NB4 (cell line): ENCODE measurements around the gene PITPNC1.

Source experiments
- DNase-seq: peaks from one replicate; pipeline ENCODE4 v3.0.0; 2010; ENCODE audit warnings: low read depth
- H3K4me3 ChIP-seq: one replicate; pipeline ENCODE4 v1.5.1; 2011; ENCODE audit warnings: mild to moderate bottlenecking, low read depth, low read length, moderate library complexity
- CTCF ChIP-seq: IDR thresholded peaks from one replicate; pipeline ENCODE4 v1.5.1; 2012; ENCODE audit warnings: low read depth, low read length
- MYC ChIP-seq: IDR thresholded peaks from 2 replicates; pipeline ENCODE4 v1.6.1; 2011; ENCODE audit warnings: low read depth, low read length
- POLR2A ChIP-seq: IDR thresholded peaks from 2 replicates; pipeline ENCODE4 v1.6.1; 2011; ENCODE audit warnings: mild to moderate bottlenecking; ENCODE audit not compliant: insufficient read length; ENCODE audit errors: extremely low read depth
- TF ChIP-seq, protein P1 (sequence below): IDR thresholded peaks from 2 replicates; pipeline ENCODE4 v1.6.1; 2011; ENCODE audit warnings: low read depth, low read length

Gene PITPNC1

DNA sequence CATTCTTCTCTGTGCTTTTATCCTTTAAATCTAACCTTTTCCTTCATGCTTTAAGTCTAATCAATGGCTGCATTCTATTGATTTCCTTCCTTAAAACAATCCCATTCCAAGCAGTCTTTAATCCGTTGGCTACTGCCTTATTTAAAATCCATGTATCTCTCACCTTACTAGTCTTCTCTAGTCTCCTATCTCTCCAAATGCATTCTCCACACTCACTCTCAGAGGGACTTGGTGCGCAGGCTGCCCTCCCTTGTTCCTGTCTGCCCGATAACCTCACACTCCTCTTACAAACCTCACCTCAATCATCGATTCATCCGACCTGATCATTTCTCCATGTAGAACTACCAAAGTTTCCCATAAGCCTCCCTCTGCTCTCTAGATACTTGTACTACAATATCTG lies 33.8 kb upstream of the PITPNC1 start:
- TF ChIP-seq POLR2A: peak; percentile 12
- TF ChIP-seq, protein P1, sequence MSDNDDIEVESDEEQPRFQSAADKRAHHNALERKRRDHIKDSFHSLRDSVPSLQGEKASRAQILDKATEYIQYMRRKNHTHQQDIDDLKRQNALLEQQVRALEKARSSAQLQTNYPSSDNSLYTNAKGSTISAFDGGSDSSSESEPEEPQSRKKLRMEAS: no peak
- no peak overlapping the region for H3K4me3 ChIP-seq
- no peak for DNase-seq

DNA sequence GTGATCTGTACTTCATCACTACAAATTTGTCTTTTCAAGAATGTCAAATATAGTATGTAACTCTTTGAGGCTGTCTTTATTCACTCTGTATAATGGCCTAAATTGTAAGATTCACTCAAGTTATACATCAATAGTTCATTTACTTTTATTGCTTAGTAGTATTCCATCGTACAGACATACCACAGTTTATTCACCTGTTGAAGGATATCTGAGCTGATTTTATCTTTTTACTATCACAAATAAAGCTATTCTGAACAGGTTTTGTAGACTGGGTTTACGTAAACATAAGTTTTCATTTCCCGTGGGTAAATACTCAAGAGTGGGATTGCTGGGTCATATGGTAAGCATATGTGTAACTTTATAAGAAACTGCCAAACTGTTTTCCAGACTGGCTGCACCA lies 29.3 kb upstream of the PITPNC1 start:
- DNase-seq: no peak
- no peak for TF ChIP-seq MYC
- TF ChIP-seq, protein P1: no peak
- TF ChIP-seq POLR2A: no peak
- TF ChIP-seq CTCF: no peak
- no peak overlapping the region for H3K4me3 ChIP-seq

GRCh38 chr17:67349420-67349819 lies 27.7 kb upstream of the PITPNC1 start:
- H3K4me3 ChIP-seq: no peak overlapping the region
- TF ChIP-seq CTCF (no peak), MYC (no peak)
- TF ChIP-seq, protein P1: no peak
- DNase-seq: no peak

DNA sequence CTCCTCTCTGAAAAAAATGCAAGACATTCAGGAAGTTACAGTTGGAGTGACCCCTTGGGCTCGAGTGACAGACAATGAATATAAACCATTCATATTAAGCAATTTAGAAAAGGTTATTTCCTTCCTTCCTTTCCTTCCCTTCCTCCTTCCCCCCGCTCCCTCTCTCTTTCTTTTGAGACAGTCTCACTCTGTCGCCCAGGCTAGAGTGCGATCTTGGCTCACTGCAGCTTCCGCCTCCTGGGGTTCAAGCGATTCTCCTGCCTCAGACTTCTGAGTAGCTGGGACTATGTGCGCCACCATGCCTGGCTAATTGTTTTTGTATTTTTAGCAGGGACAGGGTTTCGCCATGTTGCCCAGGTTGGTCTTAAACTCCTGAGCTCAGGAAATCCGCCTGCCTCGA lies 23.9 kb upstream of the PITPNC1 start:
- H3K4me3 ChIP-seq: no peak overlapping the region
- no peak for DNase-seq
- TF ChIP-seq POLR2A: no peak
- TF ChIP-seq, protein P1: no peak
- no peak for TF ChIP-seq MYC
- no peak for TF ChIP-seq CTCF

DNA sequence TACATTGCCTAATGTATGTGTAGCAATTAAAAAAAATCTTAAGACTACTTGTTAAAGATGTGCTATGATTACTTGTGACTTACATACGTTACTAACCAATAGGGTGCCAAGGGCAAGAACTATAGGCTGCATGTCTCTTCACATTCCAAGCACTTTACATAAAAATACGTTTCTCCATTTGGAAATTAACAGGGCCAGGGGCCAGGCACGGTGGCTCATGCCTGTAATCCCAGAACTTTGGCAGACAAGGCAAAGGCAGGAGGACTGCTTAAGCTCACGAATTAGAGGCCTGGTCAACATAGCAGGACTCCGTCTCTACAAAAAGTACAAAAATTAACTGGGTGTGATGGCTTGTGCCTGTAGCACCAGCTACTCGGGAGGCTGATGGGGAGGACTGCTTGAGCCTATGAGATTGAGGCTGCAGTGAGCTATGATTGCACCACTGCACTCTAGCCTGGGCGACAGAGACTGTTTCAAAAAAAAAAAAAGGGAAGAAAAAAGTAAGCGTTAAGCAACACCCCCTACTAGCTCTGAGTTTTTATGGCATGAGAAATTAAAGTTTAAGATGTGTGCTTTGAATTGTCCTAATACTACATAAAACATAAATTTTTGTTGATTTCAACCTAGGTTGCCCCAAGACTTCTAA lies 23.0 kb upstream of the PITPNC1 start:
- H3K4me3 ChIP-seq: no peak overlapping the region
- TF ChIP-seq, protein P1: no peak
- TF ChIP-seq POLR2A (no peak), MYC (no peak), CTCF (no peak)
- peak; percentile 61 for DNase-seq

DNA sequence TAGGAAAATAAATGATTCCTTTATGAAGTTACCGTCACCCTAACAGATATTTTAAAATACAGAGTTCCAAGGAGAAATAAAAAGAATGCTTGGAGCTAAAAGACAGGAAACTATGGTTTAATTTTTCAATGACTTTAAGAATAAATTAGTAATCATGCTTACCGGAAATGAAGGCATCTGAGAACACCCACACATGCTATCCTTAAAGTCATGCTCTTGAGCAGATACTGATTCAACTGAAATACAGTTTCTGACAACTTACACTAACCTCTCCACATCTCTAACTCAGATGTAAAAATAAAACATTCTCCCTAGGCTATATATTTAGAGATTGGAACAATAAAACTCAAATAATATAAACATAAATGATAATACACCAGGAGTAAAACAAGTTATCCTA lies 18.5 kb upstream of the PITPNC1 start:
- DNase-seq: no peak
- no peak for TF ChIP-seq POLR2A
- TF ChIP-seq CTCF: no peak
- no peak for TF ChIP-seq MYC
- TF ChIP-seq, protein P1: no peak
- H3K4me3 ChIP-seq: no peak overlapping the region
